ENCODE results near the gene EFHD2.

EFHD2 gene

GRCh38 chr1:15449567-15449966, 39.9 kb downstream of the EFHD2 start:
- Histone ChIP-seq H2BK5ac (ENCODE audit: low read depth, low read length, poor library complexity) (no peak overlapping the region), H4K12ac (ENCODE audit: low read depth, low read length) (no peak overlapping the region), H3K23ac (ENCODE audit: low read length) (no peak overlapping the region), H3K27me3 (ENCODE audit: insufficient read depth, low read length) (no peaks in the 10 kb centered on the region), H2BK12ac (ENCODE audit: low read length) (no peak overlapping the region), H3K36me3 (ENCODE audit: control insufficient read depth in 1 of 2, insufficient read depth in 2 of 2, low read length in 2 of 2) (no peaks in the 10 kb centered on the region), H3K18ac (ENCODE audit: low read length) (no peak overlapping the region), H3K4me2 (ENCODE audit: low read length) (no peak overlapping the region), H3K79me2 (ENCODE audit: control insufficient read depth, insufficient read depth, low read length, poor library complexity) (no peaks in the 10 kb centered on the region), H2BK120ac (ENCODE audit: insufficient read depth, low read length, poor library complexity) (no peak overlapping the region), H3K79me1 (ENCODE audit: low read length) (no peaks in the 10 kb centered on the region), H3K14ac (ENCODE audit: low read length) (no peak overlapping the region), H3K4me3 (ENCODE audit: low read depth, low read length) (no peak overlapping the region), H2AFZ (ENCODE audit: insufficient read depth, low read length, poor library complexity) (no peak overlapping the region), H2AK5ac (ENCODE audit: low read length) (no peak overlapping the region), H4K91ac (ENCODE audit: low read depth, low read length) (no peak overlapping the region), H3K4me1 (ENCODE audit: control insufficient read depth in 1 of 2, insufficient read depth in 2 of 2, low read length in 2 of 2) (no peaks in the 10 kb centered on the region), H3K4ac (ENCODE audit: low read depth, low read length) (no peak overlapping the region), H3K27ac (ENCODE audit: low read depth, low read length) (no peak overlapping the region), H3K9me3 (ENCODE audit: insufficient read depth, low read depth, low read length) (peaks cover 4% of the 10 kb centered on the region), H4K8ac (ENCODE audit: low read depth, low read length) (no peak overlapping the region), H3K9ac (ENCODE audit: low read length) (no peak overlapping the region)
- no CpG with 5 or more reads among the region's 3 CpGs for WGBS (ENCODE audit: extremely low coverage, insufficient coverage, insufficient read length)
- DNase-seq: no peak

DNA sequence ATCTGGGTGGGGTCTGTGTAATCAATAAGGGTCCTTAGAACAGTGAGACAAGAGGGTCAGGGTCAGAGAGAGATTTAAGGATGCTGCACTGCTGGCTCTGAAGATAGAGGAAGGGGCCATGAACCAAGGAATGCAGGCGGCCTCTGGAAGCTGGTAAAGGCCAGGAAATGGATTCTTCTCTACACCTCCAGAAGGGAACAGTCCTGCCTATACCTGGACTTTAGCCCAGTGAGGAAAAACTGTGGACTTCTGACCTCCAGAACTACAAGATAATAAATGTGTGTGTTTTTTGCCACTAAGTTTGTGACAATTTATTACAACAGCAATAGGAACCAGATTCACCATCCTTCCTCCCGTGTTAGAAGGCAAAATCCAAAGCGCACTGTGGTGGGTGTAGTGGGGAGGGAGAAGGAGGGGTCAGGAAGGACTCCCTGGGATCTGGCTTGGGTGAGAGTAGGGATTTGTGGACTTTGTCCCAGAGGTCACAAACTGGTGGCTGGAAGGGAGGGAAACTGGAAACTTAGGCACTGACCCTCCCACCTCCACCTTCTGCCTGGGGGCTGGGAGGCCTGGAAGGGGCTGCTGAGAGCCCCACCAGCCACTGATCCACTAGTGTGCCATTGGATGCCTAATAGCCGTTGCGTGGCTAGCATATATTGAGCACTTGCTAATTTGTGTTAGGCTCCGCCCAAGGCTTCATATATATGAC, 41.5 kb downstream of the EFHD2 start:
- no peak overlapping the region for H3K4me2 ChIP-seq (ENCODE audit: low read length)
- no peak overlapping the region for H2AK5ac ChIP-seq (ENCODE audit: low read length)
- no peak overlapping the region for H4K12ac ChIP-seq (ENCODE audit: low read depth, low read length)
- no peak overlapping the region for H3K4me3 ChIP-seq (ENCODE audit: low read depth, low read length)
- H3K36me3 ChIP-seq (ENCODE audit: control insufficient read depth in 1 of 2, insufficient read depth in 2 of 2, low read length in 2 of 2): no peaks in the 10 kb centered on the region
- no CpG with 5 or more reads among the region's 6 CpGs for WGBS (ENCODE audit: extremely low coverage, insufficient coverage, insufficient read length)
- H2AFZ ChIP-seq (ENCODE audit: insufficient read depth, low read length, poor library complexity): no peak overlapping the region
- no peaks in the 10 kb centered on the region for H3K4me1 ChIP-seq (ENCODE audit: control insufficient read depth in 1 of 2, insufficient read depth in 2 of 2, low read length in 2 of 2)
- H3K79me1 ChIP-seq (ENCODE audit: low read length): no peaks in the 10 kb centered on the region
- no peak for DNase-seq
- H3K27me3 ChIP-seq (ENCODE audit: insufficient read depth, low read length): no peaks in the 10 kb centered on the region
- H3K9ac ChIP-seq (ENCODE audit: low read length): no peak overlapping the region
- H3K18ac ChIP-seq (ENCODE audit: low read length): no peak overlapping the region
- H3K9me3 ChIP-seq (ENCODE audit: insufficient read depth, low read depth, low read length): peaks cover 4% of the 10 kb centered on the region
- H2BK120ac ChIP-seq (ENCODE audit: insufficient read depth, low read length, poor library complexity): no peak overlapping the region
- no peak overlapping the region for H4K8ac ChIP-seq (ENCODE audit: low read depth, low read length)
- no peak overlapping the region for H4K91ac ChIP-seq (ENCODE audit: low read depth, low read length)
- no peak overlapping the region for H3K14ac ChIP-seq (ENCODE audit: low read length)
- H3K4ac ChIP-seq (ENCODE audit: low read depth, low read length): no peak overlapping the region
- H2BK12ac ChIP-seq (ENCODE audit: low read length): no peak overlapping the region
- H3K23ac ChIP-seq (ENCODE audit: low read length): no peak overlapping the region
- no peak overlapping the region for H3K27ac ChIP-seq (ENCODE audit: low read depth, low read length)
- H2BK5ac ChIP-seq (ENCODE audit: low read depth, low read length, poor library complexity): no peak overlapping the region
- H3K79me2 ChIP-seq (ENCODE audit: control insufficient read depth, insufficient read depth, low read length, poor library complexity): no peaks in the 10 kb centered on the region

DNA sequence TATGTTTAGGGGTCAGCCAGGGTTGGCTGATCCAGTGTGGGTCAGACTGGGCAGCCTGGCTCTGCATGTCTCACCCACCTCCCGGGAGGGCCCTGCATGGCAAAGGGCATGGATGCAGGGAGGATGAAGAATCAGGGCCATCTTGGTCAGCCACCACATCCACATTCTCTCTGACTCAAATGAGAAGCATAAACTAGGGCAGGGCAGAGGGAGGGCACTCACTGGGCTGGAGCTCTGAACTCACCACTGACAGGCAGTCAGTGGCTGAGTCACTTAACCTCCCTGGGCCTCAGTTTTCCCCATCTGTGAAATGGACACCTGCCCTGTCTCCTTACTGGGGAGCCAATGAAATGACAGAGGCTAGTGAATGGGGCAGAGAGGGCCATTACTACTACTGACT, 42.5 kb downstream of the EFHD2 start:
- H3K4me2 ChIP-seq (ENCODE audit: low read length): no peak overlapping the region
- no peak overlapping the region for H3K4me3 ChIP-seq (ENCODE audit: low read depth, low read length)
- H3K9me3 ChIP-seq (ENCODE audit: insufficient read depth, low read depth, low read length): peaks cover 4% of the 10 kb centered on the region
- no peak overlapping the region for H2AK5ac ChIP-seq (ENCODE audit: low read length)
- no peak for DNase-seq
- no peaks in the 10 kb centered on the region for H3K27me3 ChIP-seq (ENCODE audit: insufficient read depth, low read length)
- no peak overlapping the region for H3K14ac ChIP-seq (ENCODE audit: low read length)
- no CpG with 5 or more reads among the region's 1 CpG for WGBS (ENCODE audit: extremely low coverage, insufficient coverage, insufficient read length)
- no peaks in the 10 kb centered on the region for H3K79me1 ChIP-seq (ENCODE audit: low read length)
- H2BK5ac ChIP-seq (ENCODE audit: low read depth, low read length, poor library complexity): no peak overlapping the region
- no peak overlapping the region for H2BK120ac ChIP-seq (ENCODE audit: insufficient read depth, low read length, poor library complexity)
- H2BK12ac ChIP-seq (ENCODE audit: low read length): no peak overlapping the region
- H3K4ac ChIP-seq (ENCODE audit: low read depth, low read length): no peak overlapping the region
- H3K27ac ChIP-seq (ENCODE audit: low read depth, low read length): no peak overlapping the region
- H4K8ac ChIP-seq (ENCODE audit: low read depth, low read length): no peak overlapping the region
- H3K36me3 ChIP-seq (ENCODE audit: control insufficient read depth in 1 of 2, insufficient read depth in 2 of 2, low read length in 2 of 2): no peaks in the 10 kb centered on the region
- no peaks in the 10 kb centered on the region for H3K4me1 ChIP-seq (ENCODE audit: control insufficient read depth in 1 of 2, insufficient read depth in 2 of 2, low read length in 2 of 2)
- H2AFZ ChIP-seq (ENCODE audit: insufficient read depth, low read length, poor library complexity): no peak overlapping the region
- no peak overlapping the region for H3K23ac ChIP-seq (ENCODE audit: low read length)
- no peak overlapping the region for H3K9ac ChIP-seq (ENCODE audit: low read length)
- no peaks in the 10 kb centered on the region for H3K79me2 ChIP-seq (ENCODE audit: control insufficient read depth, insufficient read depth, low read length, poor library complexity)
- no peak overlapping the region for H3K18ac ChIP-seq (ENCODE audit: low read length)
- no peak overlapping the region for H4K12ac ChIP-seq (ENCODE audit: low read depth, low read length)
- H4K91ac ChIP-seq (ENCODE audit: low read depth, low read length): no peak overlapping the region

DNA sequence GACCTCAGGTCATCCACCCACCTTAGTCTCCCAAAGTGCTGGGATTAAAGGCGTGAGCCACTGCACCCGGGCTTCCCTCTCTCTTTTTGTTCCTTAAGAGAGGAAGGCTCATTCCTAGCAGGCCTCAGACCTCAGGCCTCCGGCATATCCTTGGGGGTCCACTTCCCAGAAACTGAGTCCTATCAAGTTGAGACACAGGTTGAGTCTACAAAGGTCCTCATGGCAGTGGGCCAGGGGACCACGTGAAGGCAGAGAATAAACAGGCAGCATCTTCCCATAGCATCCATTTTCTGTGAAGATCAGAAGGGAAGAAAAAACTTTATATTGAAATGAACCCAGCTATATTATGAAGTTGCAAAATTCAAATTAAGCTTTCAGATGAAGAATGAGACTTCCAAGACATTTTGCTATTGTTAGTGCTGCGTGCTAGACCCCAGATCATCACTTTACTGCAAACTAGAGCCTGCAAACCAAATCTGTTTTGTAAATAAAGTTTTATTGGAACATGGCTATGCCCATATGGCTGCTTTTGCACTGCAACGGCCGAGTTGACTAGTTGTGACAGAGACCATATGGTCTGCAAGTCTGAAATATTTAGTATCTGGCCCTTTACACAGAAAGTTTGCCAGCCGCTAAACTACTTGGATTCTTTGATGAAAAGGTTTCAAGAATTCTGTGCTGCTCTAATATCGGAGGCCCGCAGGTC, 43.3 kb downstream of the EFHD2 start:
- no peak overlapping the region for H2BK12ac ChIP-seq (ENCODE audit: low read length)
- no peak overlapping the region for H2BK5ac ChIP-seq (ENCODE audit: low read depth, low read length, poor library complexity)
- H3K4me2 ChIP-seq (ENCODE audit: low read length): no peak overlapping the region
- no peak overlapping the region for H3K9ac ChIP-seq (ENCODE audit: low read length)
- no peak overlapping the region for H3K27ac ChIP-seq (ENCODE audit: low read depth, low read length)
- no peak overlapping the region for H2AFZ ChIP-seq (ENCODE audit: insufficient read depth, low read length, poor library complexity)
- no peak overlapping the region for H3K14ac ChIP-seq (ENCODE audit: low read length)
- H3K23ac ChIP-seq (ENCODE audit: low read length): no peak overlapping the region
- H3K4me1 ChIP-seq (ENCODE audit: control insufficient read depth in 1 of 2, insufficient read depth in 2 of 2, low read length in 2 of 2): no peaks in the 10 kb centered on the region
- no peaks in the 10 kb centered on the region for H3K79me1 ChIP-seq (ENCODE audit: low read length)
- H2AK5ac ChIP-seq (ENCODE audit: low read length): no peak overlapping the region
- H3K4ac ChIP-seq (ENCODE audit: low read depth, low read length): no peak overlapping the region
- H3K4me3 ChIP-seq (ENCODE audit: low read depth, low read length): no peak overlapping the region
- H3K27me3 ChIP-seq (ENCODE audit: insufficient read depth, low read length): no peaks in the 10 kb centered on the region
- peaks cover 4% of the 10 kb centered on the region for H3K9me3 ChIP-seq (ENCODE audit: insufficient read depth, low read depth, low read length)
- H4K12ac ChIP-seq (ENCODE audit: low read depth, low read length): no peak overlapping the region
- no peaks in the 10 kb centered on the region for H3K36me3 ChIP-seq (ENCODE audit: control insufficient read depth in 1 of 2, insufficient read depth in 2 of 2, low read length in 2 of 2)
- no peaks in the 10 kb centered on the region for H3K79me2 ChIP-seq (ENCODE audit: control insufficient read depth, insufficient read depth, low read length, poor library complexity)
- no peak for DNase-seq
- no peak overlapping the region for H4K91ac ChIP-seq (ENCODE audit: low read depth, low read length)
- no peak overlapping the region for H2BK120ac ChIP-seq (ENCODE audit: insufficient read depth, low read length, poor library complexity)
- no peak overlapping the region for H4K8ac ChIP-seq (ENCODE audit: low read depth, low read length)
- WGBS (ENCODE audit: extremely low coverage, insufficient coverage, insufficient read length): no CpG with 5 or more reads among the region's 10 CpGs
- H3K18ac ChIP-seq (ENCODE audit: low read length): no peak overlapping the region
